GM19452 (cell line): Measurements from ENCODE around the gene SERPINB1.

Experiments used
- ATAC-seq: cut with Tn5 transposase; IDR thresholded peaks from one replicate; pipeline ENCODE4 v1.9.1; 2021; ENCODE audit not compliant: unreplicated experiment

Gene SERPINB1

GRCh38 chr6:2850538-2851113, 9.0 kb upstream of the SERPINB1 start:
- ATAC-seq = no peak

GRCh38 chr6:2848851-2849250, 7.2 kb upstream of the SERPINB1 start:
- no peak for ATAC-seq

- no peak for ATAC-seq
These were observed 4.2 kb upstream of the SERPINB1 start for GRCh38 chr6:2845880-2846208.

- no peak for ATAC-seq
These were observed 2.3 kb upstream of the SERPINB1 start for GRCh38 chr6:2844008-2844407.

- no peak for ATAC-seq
These were observed 1.6 kb upstream of the SERPINB1 start for GRCh38 chr6:2843138-2843740.

GRCh38 chr6:2842139-2842552, 483 bp upstream of the SERPINB1 start:
- no peak for ATAC-seq

- ATAC-seq = no peak
These were observed 958 bp downstream of the SERPINB1 start for GRCh38 chr6:2840749-2841061.

- no peak for ATAC-seq
These were observed 1.5 kb downstream of the SERPINB1 start for GRCh38 chr6:2839982-2840748.

- ATAC-seq = no peak
These were observed 2.3 kb downstream of the SERPINB1 start for GRCh38 chr6:2839195-2839981.

- no peak for ATAC-seq
These were observed 3.4 kb downstream of the SERPINB1 start for GRCh38 chr6:2838251-2838650.

- no peak for ATAC-seq
These were observed 7.4 kb downstream of the SERPINB1 start for GRCh38 chr6:2834262-2834661.

GRCh38 chr6:2831392-2831791, 10.3 kb downstream of the SERPINB1 start:
- ATAC-seq = no peak

GRCh38 chr6:2830183-2830582, 11.5 kb downstream of the SERPINB1 start:
- no peak for ATAC-seq

GRCh38 chr6:2829253-2829652, 12.4 kb downstream of the SERPINB1 start:
- ATAC-seq = no peak

GRCh38 chr6:2828629-2829028, 13.0 kb downstream of the SERPINB1 start:
- no peak for ATAC-seq

GRCh38 chr6:2827142-2827541, 14.5 kb downstream of the SERPINB1 start:
- no peak for ATAC-seq

- no peak for ATAC-seq
These were observed 15.5 kb downstream of the SERPINB1 start for GRCh38 chr6:2826131-2826530.

GRCh38 chr6:2823104-2823850, 18.4 kb downstream of the SERPINB1 start:
- no peak for ATAC-seq

- ATAC-seq = no peak
These were observed 20.1 kb downstream of the SERPINB1 start for GRCh38 chr6:2821554-2821953.

GRCh38 chr6:2820415-2820814, 21.2 kb downstream of the SERPINB1 start:
- no peak for ATAC-seq

GRCh38 chr6:2819978-2820377, 21.7 kb downstream of the SERPINB1 start:
- no peak for ATAC-seq
